ENCODE data around the gene STK10.

- no peak for TF ChIP-seq EZH2phosphoT487 (IDR thresholded peaks at IDR 0.05; ENCODE audit: low read depth)
- TF ChIP-seq, protein P1, sequence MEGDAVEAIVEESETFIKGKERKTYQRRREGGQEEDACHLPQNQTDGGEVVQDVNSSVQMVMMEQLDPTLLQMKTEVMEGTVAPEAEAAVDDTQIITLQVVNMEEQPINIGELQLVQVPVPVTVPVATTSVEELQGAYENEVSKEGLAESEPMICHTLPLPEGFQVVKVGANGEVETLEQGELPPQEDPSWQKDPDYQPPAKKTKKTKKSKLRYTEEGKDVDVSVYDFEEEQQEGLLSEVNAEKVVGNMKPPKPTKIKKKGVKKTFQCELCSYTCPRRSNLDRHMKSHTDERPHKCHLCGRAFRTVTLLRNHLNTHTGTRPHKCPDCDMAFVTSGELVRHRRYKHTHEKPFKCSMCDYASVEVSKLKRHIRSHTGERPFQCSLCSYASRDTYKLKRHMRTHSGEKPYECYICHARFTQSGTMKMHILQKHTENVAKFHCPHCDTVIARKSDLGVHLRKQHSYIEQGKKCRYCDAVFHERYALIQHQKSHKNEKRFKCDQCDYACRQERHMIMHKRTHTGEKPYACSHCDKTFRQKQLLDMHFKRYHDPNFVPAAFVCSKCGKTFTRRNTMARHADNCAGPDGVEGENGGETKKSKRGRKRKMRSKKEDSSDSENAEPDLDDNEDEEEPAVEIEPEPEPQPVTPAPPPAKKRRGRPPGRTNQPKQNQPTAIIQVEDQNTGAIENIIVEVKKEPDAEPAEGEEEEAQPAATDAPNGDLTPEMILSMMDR (IDR thresholded peaks at IDR 0.05; ENCODE audit: low read depth, low read length): no peak
Observed at GRCh38 chr5:172031894-172032461, 156.0 kb downstream of the STK10 start.

Data from OCI-LY3 (cell line).